Uterus (tissue), 4 donors: ENCODE data around the gene PCDHGA3. TPM values are rescaled to one million over a fixed set of nuclear protein-coding genes. Genes with fewer than 3 reads are reported as not detected.
"Not testable (repeated sequence)": the region's sequence is repeated elsewhere in the genome, so short reads cannot be mapped to it uniquely, and the experiment has no call there.

Experiments used
- DNase-seq, 2 donors: peaks; one replicate each; pipeline ENCODE4 v3.0.0-alpha.2; 2019 to 2020
- H3K27ac ChIP-seq, 2 donors: fragments of 200-600 bp; sonication (generic); 1 replicate in 1 of 2; 2 replicates in 1 of 2; pipeline ENCODE4 v1.5.1; 2016 to 2018
- H3K27me3 ChIP-seq, 2 donors: fragments of 200-600 bp; sonication (generic); one replicate each; pipeline ENCODE4 v1.5.1; 2018 to 2019; ENCODE audit warnings: control low read depth in 1 of 2
- H3K36me3 ChIP-seq, 2 donors: fragments of 200-600 bp; sonication (generic); one replicate each; pipeline ENCODE4 v1.5.1; 2019; ENCODE audit warnings: control low read depth in 1 of 2
- H3K4me1 ChIP-seq, 2 donors: fragments of 200-600 bp; sonication (generic); one replicate each; pipeline ENCODE4 v1.5.1; 2018 to 2019; ENCODE audit warnings: control low read depth in 1 of 2
- H3K4me3 ChIP-seq, 2 donors: fragments of 200-600 bp; sonication (generic); 1 replicate in 1 of 2; 2 replicates in 1 of 2; pipeline ENCODE4 v1.5.1; 2018 to 2019; ENCODE audit warnings: mild to moderate bottlenecking in 1 of 2
- H3K9me3 ChIP-seq, 2 donors: fragments of 200-600 bp; sonication (generic); one replicate each; pipeline ENCODE4 v1.5.1; 2019; ENCODE audit warnings: control low read depth in 1 of 2
- CTCF ChIP-seq, 4 experiments: fragments of 200-600 bp in 2 of 4; fragments of 450-650 bp in 2 of 4; sonication (generic) in 2 of 4; IDR thresholded peaks; one replicate each; pipeline ENCODE4 v1.5.1; 2016 to 2019; ENCODE audit warnings: antibody characterized with exemption in 4 of 4, mild to moderate bottlenecking in 2 of 4, moderate library complexity in 1 of 4
- POLR2A ChIP-seq, 2 donors: fragments of 450-650 bp; IDR thresholded peaks; one replicate each; pipeline ENCODE4 v1.6.1; 2016; ENCODE audit warnings: antibody characterized with exemption in 2 of 2, mild to moderate bottlenecking in 1 of 2, moderate library complexity in 1 of 2
- intact Hi-C: fragments of 100-400 bp; cut with DNase I; formaldehyde crosslinking; loops from one replicate; pipeline ENCODE4 v1.15.1; 2023; ENCODE audit warnings: low total_unique reads
- total RNA-seq, 4 donors: library from RNA; depleted of rRNA in 3 of 4; stranded (reverse); fragments of >200 nt in 3 of 4; gene quantifications; one replicate each; pipeline versions ENCODE4 v1.1.0 to v1.2.4, GENCODE V29; 2014 to 2023
- donor health status: DM: yes; HTN: yes; CAD: no.

The PCDHGA3 gene
- total RNA-seq, 4 donors from 2014 or later: 0.51 to 8.2 (median 5.6) TPM

GRCh38 chr5:141342773-141343172 is 856 bp upstream of the PCDHGA3 start:
- Histone ChIP-seq H3K36me3 (no peaks in the 10 kb centered on the region), H3K4me3 (no peak overlapping the region), H3K27ac (no peak overlapping the region), H3K9me3 (peaks cover 3 to 61% of the 10 kb centered on the region in 2 donors), H3K4me1 (no peaks in the 10 kb centered on the region), H3K27me3 (no peaks in the 10 kb centered on the region)
- TF ChIP-seq POLR2A (IDR thresholded peaks at IDR 0.05) (no peak), CTCF (IDR thresholded peaks at IDR 0.05) (no peak)
- intact Hi-C loops: no loop called here
- no peak for DNase-seq

GRCh38 chr5:141343953-141344463 is 379 bp downstream of the PCDHGA3 start:
- intact Hi-C loops: no loop called here
- Histone ChIP-seq H3K36me3 (no peaks in the 10 kb centered on the region), H3K9me3 (peaks cover 3 to 52% of the 10 kb centered on the region in 2 donors), H3K4me3 (peak overlapping the region in 1 of 2 donors; percentile 5), H3K4me1 (no peaks in the 10 kb centered on the region), H3K27me3 (no peaks in the 10 kb centered on the region), H3K27ac (no peak overlapping the region)
- no peak for DNase-seq
- TF ChIP-seq CTCF (IDR thresholded peaks at IDR 0.05) (no peak), POLR2A (IDR thresholded peaks at IDR 0.05) (no peak)

- no peak for DNase-seq
- no peak for TF ChIP-seq CTCF (IDR thresholded peaks at IDR 0.05)
- no peak for TF ChIP-seq POLR2A (IDR thresholded peaks at IDR 0.05)
- peaks cover 3 to 44% of the 10 kb centered on the region in 2 donors for H3K9me3 ChIP-seq
- H3K36me3 ChIP-seq: no peaks in the 10 kb centered on the region
- H3K4me3 ChIP-seq: no peak overlapping the region
- no peak overlapping the region for H3K27ac ChIP-seq
- H3K27me3 ChIP-seq: no peaks in the 10 kb centered on the region
- no peaks in the 10 kb centered on the region for H3K4me1 ChIP-seq
- intact Hi-C loops: no loop called here
Measured at GRCh38 chr5:141345327-141345726, 1.7 kb downstream of the PCDHGA3 start.

- H3K36me3 ChIP-seq, H3K27ac ChIP-seq, intact Hi-C loops, H3K27me3 ChIP-seq, H3K4me1 ChIP-seq, H3K4me3 ChIP-seq, DNase-seq: not testable (repeated sequence)
- peaks cover 3 to 47% of the 10 kb centered on the region in 2 donors for H3K9me3 ChIP-seq
Measured at GRCh38 chr5:141346017-141346416, 2.4 kb downstream of the PCDHGA3 start.

GRCh38 chr5:141349917-141350619 is 6.4 kb downstream of the PCDHGA3 start, which contains the start of gene PCDHGB1:
Gene PCDHGB1 (plus strand): TSS chr5:141350099. CDS start chr5:141350261, 162 bp downstream.
- Histone ChIP-seq H3K27ac (no peak within 1 kb of the TSS), H3K9me3 (peaks cover 0 to 53% of the 10 kb centered on the region in 2 donors), H3K27me3 (no peaks in the 10 kb centered on the region)

More at GRCh38 chr5:141349917-141350619, 6.4 kb downstream of the PCDHGA3 start, which contains the start of gene PCDHGB1:
- DNase-seq: no peak
- no peaks in the 10 kb centered on the region for H3K36me3 ChIP-seq
- no peak within 1 kb of the TSS for H3K4me3 ChIP-seq
- H3K4me1 ChIP-seq: no peaks in the 10 kb centered on the region
- intact Hi-C loops: no loop called here
- no peak for TF ChIP-seq CTCF (IDR thresholded peaks at IDR 0.05)
- TF ChIP-seq POLR2A (IDR thresholded peaks at IDR 0.05): no peak
